Testis (tissue), 3 donors: Measurements from ENCODE around the gene AKAP12. TPM values are rescaled to one million over a fixed set of nuclear protein-coding genes. Genes with fewer than 3 reads are reported as not detected.

Experiments used
- DNase-seq: peaks from one replicate; pipeline ENCODE4 v3.0.0-alpha.2; 2019
- H3K27ac ChIP-seq, 2 donors: fragments of 200-600 bp; sonication (generic); one replicate each; pipeline ENCODE4 v1.5.1; 2019
- H3K27me3 ChIP-seq: fragments of 200-600 bp; sonication (generic); one replicate; pipeline ENCODE4 v1.5.1; 2019
- H3K36me3 ChIP-seq: fragments of 200-600 bp; sonication (generic); one replicate; pipeline ENCODE4 v1.5.1; 2017; ENCODE audit warnings: low read depth; ENCODE audit errors: missing control alignments
- H3K4me1 ChIP-seq: fragments of 200-600 bp; sonication (generic); one replicate; pipeline ENCODE4 v1.5.1; 2019
- H3K4me3 ChIP-seq, 2 donors: fragments of 200-600 bp; sonication (generic); one replicate each; pipeline ENCODE4 v1.5.1; 2017 to 2019
- H3K9me3 ChIP-seq: fragments of 200-600 bp; sonication (generic); one replicate; pipeline ENCODE4 v1.5.1; 2017
- POLR2A ChIP-seq: fragments of 450-650 bp; IDR thresholded peaks from one replicate; pipeline ENCODE4 v1.6.1; 2017; ENCODE audit warnings: antibody characterized with exemption, mild to moderate bottlenecking, moderate library complexity
- WGBS, 2 donors: methylation state at CpG; one replicate each; pipeline ENCODE4 v1.1.5; 2018; 5-methylcytosine and 5-hydroxymethylcytosine counted together
- intact Hi-C: fragments of 100-400 bp; cut with DNase I; formaldehyde crosslinking; loops from one replicate; pipeline ENCODE4 v1.15.1; 2023; ENCODE audit warnings: low total_unique reads
- polyA plus RNA-seq: library from polyadenylated mRNA; stranded (reverse); fragments of 350-450 nt; fragmentation: Illumina TruSeq; extraction: RNeasy Lipid Tissue Mini Kit (QIAGEN cat#74804); gene quantifications from one replicate; pipeline ENCODE4 v1.2.3, GENCODE V29; 2014; ENCODE audit warnings: low read depth, low replicate concordance; ENCODE audit not compliant: insufficient read depth
- total RNA-seq, 2 donors: library from RNA; depleted of rRNA; stranded (reverse); fragments of >200 nt; gene quantifications; one replicate each; pipeline ENCODE4 v1.2.3, GENCODE V29; 2016
- TF ChIP-seq, protein P1 (sequence below), 3 experiments: fragments of 450-650 bp in 2 of 3; fragments of 200-600 bp in 1 of 3; sonication (generic) in 1 of 3; IDR thresholded peaks; one replicate each; pipeline ENCODE4 v1.5.1; 2016 to 2019; ENCODE audit warnings: antibody characterized with exemption in 3 of 3, mild to moderate bottlenecking in 2 of 3, moderate library complexity in 1 of 3

AKAP12 gene
- total and polyA plus RNA-seq, 3 donors from 2014 or later: 244 to 287 (median 280) TPM

DNA sequence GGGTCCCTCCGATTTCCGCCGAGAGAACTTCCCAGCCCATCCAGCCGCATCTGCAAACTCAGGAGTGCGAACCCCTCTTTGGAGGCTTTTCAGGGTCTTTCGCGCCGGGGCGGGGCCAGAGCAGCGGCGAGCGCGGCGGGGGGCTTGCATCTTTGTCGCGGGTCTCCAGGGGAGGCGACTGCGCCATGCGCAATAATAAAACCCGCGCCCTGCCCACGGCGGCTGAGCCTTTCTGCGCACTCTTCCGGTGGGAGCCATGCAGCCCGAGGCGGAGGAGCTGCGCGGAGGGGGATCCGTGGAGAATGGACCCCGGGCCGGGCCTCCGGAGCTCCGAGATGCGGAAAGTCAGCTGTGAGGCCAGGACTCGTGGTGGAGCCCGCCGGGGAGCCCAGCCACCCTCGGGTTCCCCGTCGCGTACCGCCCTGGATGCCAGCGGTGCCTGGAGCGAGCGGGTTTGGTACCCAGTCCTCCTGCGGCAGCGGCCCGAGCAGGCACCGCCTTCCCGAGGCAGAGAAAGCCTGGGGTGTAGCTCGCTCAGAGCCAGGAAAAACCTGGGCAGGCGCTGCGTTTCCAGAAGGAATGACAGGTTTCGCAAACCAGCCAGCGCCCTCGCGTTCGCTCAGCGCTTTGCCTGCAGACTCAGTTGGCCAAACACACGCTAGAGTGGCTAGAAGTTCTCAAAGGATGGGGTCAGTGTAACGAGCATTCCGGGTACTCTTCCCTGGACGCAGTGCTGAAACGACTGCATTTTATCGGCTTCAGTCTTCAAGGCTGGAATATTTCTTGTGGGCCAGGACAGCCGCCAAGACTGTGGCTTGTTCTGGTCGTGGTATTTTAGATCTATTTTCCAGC, 1.2 kb downstream of the AKAP12 start:
- H3K4me3 ChIP-seq: peak overlapping the region; percentile 78 to 84
- TF ChIP-seq POLR2A: no peak
- TF ChIP-seq, protein P1, sequence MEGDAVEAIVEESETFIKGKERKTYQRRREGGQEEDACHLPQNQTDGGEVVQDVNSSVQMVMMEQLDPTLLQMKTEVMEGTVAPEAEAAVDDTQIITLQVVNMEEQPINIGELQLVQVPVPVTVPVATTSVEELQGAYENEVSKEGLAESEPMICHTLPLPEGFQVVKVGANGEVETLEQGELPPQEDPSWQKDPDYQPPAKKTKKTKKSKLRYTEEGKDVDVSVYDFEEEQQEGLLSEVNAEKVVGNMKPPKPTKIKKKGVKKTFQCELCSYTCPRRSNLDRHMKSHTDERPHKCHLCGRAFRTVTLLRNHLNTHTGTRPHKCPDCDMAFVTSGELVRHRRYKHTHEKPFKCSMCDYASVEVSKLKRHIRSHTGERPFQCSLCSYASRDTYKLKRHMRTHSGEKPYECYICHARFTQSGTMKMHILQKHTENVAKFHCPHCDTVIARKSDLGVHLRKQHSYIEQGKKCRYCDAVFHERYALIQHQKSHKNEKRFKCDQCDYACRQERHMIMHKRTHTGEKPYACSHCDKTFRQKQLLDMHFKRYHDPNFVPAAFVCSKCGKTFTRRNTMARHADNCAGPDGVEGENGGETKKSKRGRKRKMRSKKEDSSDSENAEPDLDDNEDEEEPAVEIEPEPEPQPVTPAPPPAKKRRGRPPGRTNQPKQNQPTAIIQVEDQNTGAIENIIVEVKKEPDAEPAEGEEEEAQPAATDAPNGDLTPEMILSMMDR (IDR thresholded peaks at IDR 0.05): no peak
- no peaks in the 10 kb centered on the region for H3K36me3 ChIP-seq
- H3K27me3 ChIP-seq: no peaks in the 10 kb centered on the region
- DNase-seq: peak; percentile 41
- peak overlapping the region; percentile 90 to 94 for H3K27ac ChIP-seq
- H3K4me1 ChIP-seq: peaks cover 18% of the 10 kb centered on the region
- H3K9me3 ChIP-seq: no peaks in the 10 kb centered on the region
- 1% methylated on average over 7 to 65 of the region's 68 CpGs for WGBS, 2 donors
- intact Hi-C loops: no loop called here

DNA sequence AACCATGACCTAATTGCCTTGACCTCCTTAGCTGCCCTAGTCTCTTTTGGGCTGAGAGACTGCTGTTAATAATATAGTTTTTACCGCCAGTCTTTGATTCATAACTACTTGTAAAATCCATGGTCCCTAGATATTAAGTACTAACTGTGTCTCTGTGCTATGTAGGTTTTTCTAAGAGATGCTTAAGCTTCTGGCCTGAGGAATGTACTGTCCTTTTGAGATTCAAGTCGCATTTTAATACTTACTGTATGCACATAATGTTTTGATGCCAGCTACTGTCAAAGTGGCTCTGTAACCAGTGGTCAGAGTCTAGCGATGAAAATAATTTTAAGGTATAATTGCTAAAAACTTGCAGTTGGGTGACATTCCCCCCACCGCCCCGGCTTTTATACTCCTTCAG, 2.1 kb downstream of the AKAP12 start:
- TF ChIP-seq POLR2A: no peak
- TF ChIP-seq, protein P1 (IDR thresholded peaks at IDR 0.05): no peak
- Histone ChIP-seq H3K36me3 (no peaks in the 10 kb centered on the region), H3K27ac (peak overlapping the region; percentile 90 to 94), H3K4me1 (peaks cover 16% of the 10 kb centered on the region), H3K27me3 (no peaks in the 10 kb centered on the region), H3K9me3 (no peaks in the 10 kb centered on the region), H3K4me3 (peak overlapping the region; percentile 78 to 84)
- intact Hi-C loops: no loop called here
- WGBS, 2 donors: 43 to 54% methylated on average over 5 of the region's 5 CpGs
- DNase-seq: no peak

DNA sequence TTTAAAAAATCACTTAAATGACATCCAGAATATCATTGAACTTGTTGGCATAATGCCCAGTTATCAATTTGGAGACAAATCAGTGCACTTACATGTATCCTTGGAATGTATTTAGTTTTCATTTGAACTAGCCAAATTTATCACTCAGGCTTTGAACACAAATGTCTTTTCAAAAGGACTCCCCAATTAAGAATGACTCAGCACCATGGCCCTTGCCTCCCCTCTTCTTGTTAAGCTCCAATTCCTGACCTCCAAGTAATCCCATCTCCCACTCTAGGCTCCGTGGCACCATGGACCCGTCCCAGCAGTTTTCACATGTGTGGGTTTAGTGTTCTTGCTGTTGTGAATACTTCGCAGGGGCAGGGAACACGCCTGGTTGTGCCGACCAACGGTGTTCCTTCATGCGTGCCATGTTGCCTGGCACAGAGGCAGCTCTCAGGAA, 2.7 kb downstream of the AKAP12 start:
- peak overlapping the region; percentile 90 to 94 for H3K27ac ChIP-seq
- H3K4me3 ChIP-seq: peak overlapping the region; percentile 78 to 84
- TF ChIP-seq, protein P1 (IDR thresholded peaks at IDR 0.05): no peak
- no peak for TF ChIP-seq POLR2A
- WGBS, 2 donors: 40 to 52% methylated on average over 7 of the region's 7 CpGs
- DNase-seq: peak; percentile 37
- intact Hi-C loops: no loop called here
- no peaks in the 10 kb centered on the region for H3K27me3 ChIP-seq
- H3K36me3 ChIP-seq: no peaks in the 10 kb centered on the region
- H3K9me3 ChIP-seq: no peaks in the 10 kb centered on the region
- peaks cover 10% of the 10 kb centered on the region for H3K4me1 ChIP-seq

DNA sequence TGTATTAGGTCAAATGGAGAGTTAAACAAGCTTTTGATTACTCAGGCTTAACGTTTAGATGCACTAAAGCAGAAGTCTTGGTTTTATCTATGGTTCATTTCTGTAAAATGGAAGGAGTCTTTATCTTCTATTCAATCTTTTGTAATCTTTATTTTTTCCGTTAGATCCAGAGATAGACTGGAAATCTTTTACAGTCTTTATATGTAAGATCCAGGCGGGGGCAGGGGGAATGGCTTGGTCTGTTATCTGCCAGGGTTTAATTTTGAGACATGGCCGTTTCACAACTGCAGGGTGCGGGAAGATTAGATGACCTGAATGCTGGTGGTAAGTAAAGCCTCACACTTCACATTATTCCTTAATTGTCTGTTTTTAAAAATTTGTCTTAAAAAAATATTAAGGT, 3.7 kb downstream of the AKAP12 start:
- H3K4me1 ChIP-seq: peaks cover 10% of the 10 kb centered on the region
- no peak overlapping the region for H3K27ac ChIP-seq
- H3K27me3 ChIP-seq: no peaks in the 10 kb centered on the region
- intact Hi-C loops: no loop called here
- H3K36me3 ChIP-seq: no peaks in the 10 kb centered on the region
- DNase-seq: no peak
- WGBS, 2 donors: 61 to 62% methylated on average over 5 of the region's 5 CpGs
- TF ChIP-seq, protein P1 (IDR thresholded peaks at IDR 0.05): no peak
- no peak for TF ChIP-seq POLR2A
- H3K9me3 ChIP-seq: no peaks in the 10 kb centered on the region
- H3K4me3 ChIP-seq: no peak overlapping the region
